Loucy (cell line): Measurements from ENCODE around the gene HS6ST3.

Experiments used
- H2AFZ ChIP-seq: fragments of 200-600 bp; sonication (generic); 2 replicates; pipeline ENCODE4 v1.6.0; 2016; ENCODE audit warnings: antibody characterized with exemption, mild to moderate bottlenecking, low read length, moderate library complexity
- H3F3A ChIP-seq: fragments of 200-600 bp; 2 replicates; pipeline ENCODE4 v1.6.0; 2016; ENCODE audit warnings: antibody characterized with exemption, low read depth, mild to moderate bottlenecking
- H3K27me3 ChIP-seq: fragments of 200-600 bp; sonication (generic); 2 replicates; pipeline ENCODE4 v1.6.1; 2014; ENCODE audit warnings: low read length, mild to moderate bottlenecking; ENCODE audit not compliant: insufficient read depth, poor library complexity, severe bottlenecking
- H3K36me3 ChIP-seq: fragments of 200-600 bp; sonication (generic); 2 replicates; pipeline ENCODE4 v1.6.1; 2016; ENCODE audit warnings: low read length; ENCODE audit not compliant: insufficient read depth
- H3K4me1 ChIP-seq: fragments of 200-600 bp; sonication (generic); 2 replicates; pipeline ENCODE4 v1.5.1; 2014; ENCODE audit warnings: low read length, mild to moderate bottlenecking; ENCODE audit not compliant: insufficient read depth, poor library complexity, severe bottlenecking
- H3K4me2 ChIP-seq: fragments of 200-600 bp; sonication (generic); 2 replicates; pipeline ENCODE4 v1.6.0; 2014; ENCODE audit warnings: antibody characterized with exemption, low read length, low read depth, mild to moderate bottlenecking; ENCODE audit not compliant: poor library complexity, severe bottlenecking
- H3K4me3 ChIP-seq: fragments of 200-600 bp; sonication (generic); 2 replicates; pipeline ENCODE4 v1.5.1; 2014; ENCODE audit warnings: low read length, mild to moderate bottlenecking, mixed read lengths; ENCODE audit not compliant: poor library complexity, severe bottlenecking
- H3K79me2 ChIP-seq: fragments of 200-600 bp; sonication (generic); 2 replicates; pipeline ENCODE4 v1.6.1; 2014; ENCODE audit warnings: low read length; ENCODE audit not compliant: insufficient read depth
- H3K9ac ChIP-seq: fragments of 200-600 bp; sonication (generic); 2 replicates; pipeline ENCODE4 v1.6.0; 2014; ENCODE audit warnings: mild to moderate bottlenecking, low read depth, low read length, moderate library complexity; ENCODE audit not compliant: poor library complexity, severe bottlenecking
- H3K9me2 ChIP-seq: fragments of 200-600 bp; sonication (generic); replicated peaks from 2 replicates; pipeline ENCODE4 v1.6.1; 2016; ENCODE audit warnings: low read depth, low read length, mixed read lengths
- H3K9me3 ChIP-seq: fragments of 200-600 bp; sonication (generic); 2 replicates; pipeline ENCODE4 v1.6.1; 2014; ENCODE audit warnings: mild to moderate bottlenecking, antibody characterized with exemption, low read length, low read depth; ENCODE audit not compliant: insufficient read depth
- H4K20me1 ChIP-seq: fragments of 200-600 bp; sonication (generic); 2 replicates; pipeline ENCODE4 v1.6.0; 2014; ENCODE audit warnings: antibody characterized with exemption, low read length, mild to moderate bottlenecking; ENCODE audit not compliant: insufficient read depth, poor library complexity, severe bottlenecking
- CTCF ChIP-seq: fragments of 200-600 bp; sonication (generic); conservative IDR thresholded peaks from 2 replicates; pipeline ENCODE4 v1.5.1; 2014; ENCODE audit warnings: mild to moderate bottlenecking, antibody characterized with exemption, low read length
- EZH2phosphoT487 ChIP-seq: fragments of 200-600 bp; IDR thresholded peaks from 2 replicates; pipeline ENCODE4 v1.6.1; 2018; ENCODE audit warnings: antibody characterized with exemption, mild to moderate bottlenecking, moderate library complexity, borderline replicate concordance

The HS6ST3 gene

GRCh38 chr13:96680898-96681297 is 591.0 kb downstream of the HS6ST3 start:
- no peaks in the 10 kb centered on the region for H3K9me2 ChIP-seq
- H3K4me2 ChIP-seq, result no peak overlapping the region
- H3K4me1 ChIP-seq, result no peaks in the 10 kb centered on the region
- H3K36me3 ChIP-seq, result no peaks in the 10 kb centered on the region
- H2AFZ ChIP-seq, result no peak overlapping the region
- no peaks in the 10 kb centered on the region for H3K27me3 ChIP-seq
- no peaks in the 10 kb centered on the region for H3F3A ChIP-seq
- no peak overlapping the region for H3K9ac ChIP-seq
- no peak overlapping the region for H3K4me3 ChIP-seq
- no peaks in the 10 kb centered on the region for H4K20me1 ChIP-seq
- no peaks in the 10 kb centered on the region; the same call in 1 of the 2 replicates for H3K9me3 ChIP-seq
- no peaks in the 10 kb centered on the region for H3K79me2 ChIP-seq
- no peak for TF ChIP-seq EZH2phosphoT487
- TF ChIP-seq CTCF, result no peak

- Histone ChIP-seq H3K27me3 (no peaks in the 10 kb centered on the region), H3K79me2 (no peaks in the 10 kb centered on the region), H3F3A (no peaks in the 10 kb centered on the region), H3K4me2 (no peak overlapping the region), H3K9ac (no peak overlapping the region), H2AFZ (no peak overlapping the region), H3K4me1 (no peaks in the 10 kb centered on the region), H3K9me2 (no peaks in the 10 kb centered on the region), H3K4me3 (no peak overlapping the region), H4K20me1 (no peaks in the 10 kb centered on the region), H3K36me3 (no peaks in the 10 kb centered on the region), H3K9me3 (no peaks in the 10 kb centered on the region; the same call in 1 of the 2 replicates)
- TF ChIP-seq EZH2phosphoT487 (no peak), CTCF (no peak)
Observed at GRCh38 chr13:96681766-96682165, 591.9 kb downstream of the HS6ST3 start.

- no peak overlapping the region for H2AFZ ChIP-seq
- no peaks in the 10 kb centered on the region for H3K27me3 ChIP-seq
- no peak overlapping the region for H3K9ac ChIP-seq
- H3K4me1 ChIP-seq, result no peaks in the 10 kb centered on the region
- no peaks in the 10 kb centered on the region for H3K9me2 ChIP-seq
- no peak overlapping the region for H3K4me2 ChIP-seq
- TF ChIP-seq CTCF (no peak), EZH2phosphoT487 (no peak)
- H4K20me1 ChIP-seq, result no peaks in the 10 kb centered on the region
- H3F3A ChIP-seq, result no peaks in the 10 kb centered on the region
- H3K9me3 ChIP-seq, result no peaks in the 10 kb centered on the region; the same call in 1 of the 2 replicates
- no peaks in the 10 kb centered on the region for H3K36me3 ChIP-seq
- no peaks in the 10 kb centered on the region for H3K79me2 ChIP-seq
- H3K4me3 ChIP-seq, result no peak overlapping the region
Observed at GRCh38 chr13:96684469-96684868, 594.6 kb downstream of the HS6ST3 start.
